Ascending aorta (tissue), 2 donors: Measurements from ENCODE around the gene CTDSPL. TPM values are rescaled to one million over a fixed set of nuclear protein-coding genes. Genes with fewer than 3 reads are reported as not detected.
A peak's percentile ranks its signal among the peaks of the same experiment; 100 is the strongest.

Source experiments
- DNase-seq, 2 donors: peaks; one replicate each; pipeline ENCODE4 v3.0.0-alpha.2; 2019; ENCODE audit warnings: low spot score in 2 of 2
- H3K27ac ChIP-seq, 2 donors: fragments of 200-600 bp; sonication (generic); one replicate each; pipeline ENCODE4 v1.5.1; 2016 to 2017; ENCODE audit warnings: mild to moderate bottlenecking in 1 of 2
- H3K27me3 ChIP-seq: fragments of 200-600 bp; sonication (generic); one replicate; pipeline ENCODE4 v1.5.1; 2017
- H3K36me3 ChIP-seq, 2 donors: fragments of 200-600 bp; sonication (generic); one replicate each; pipeline ENCODE4 v1.5.1; 2016
- H3K4me1 ChIP-seq, 2 donors: fragments of 200-600 bp; sonication (generic); one replicate each; pipeline ENCODE4 v1.5.1; 2016 to 2017; ENCODE audit warnings: mild to moderate bottlenecking in 1 of 2
- H3K4me3 ChIP-seq, 2 donors: fragments of 200-600 bp; sonication (generic); one replicate each; pipeline ENCODE4 v1.5.1; 2016 to 2017; ENCODE audit warnings: mild to moderate bottlenecking in 1 of 2
- H3K9me3 ChIP-seq, 2 donors: fragments of 200-600 bp; sonication (generic); one replicate each; pipeline ENCODE4 v1.5.1; 2016
- intact Hi-C: fragments of 100-400 bp; cut with DNase I; formaldehyde crosslinking; loops from one replicate; pipeline ENCODE4 v1.15.1; 2023
- total RNA-seq: library from RNA; depleted of rRNA; stranded (reverse); fragments of >200 nt; gene quantifications from one replicate; pipeline ENCODE4 v1.1.0, GENCODE V29; 2016
- TF ChIP-seq, protein P1 (sequence below), 3 experiments: fragments of 200-600 bp in 2 of 3; fragments of 450-650 bp in 1 of 3; sonication (generic) in 2 of 3; IDR thresholded peaks; one replicate each; pipeline ENCODE4 v1.5.1; 2016 to 2019; ENCODE audit warnings: antibody characterized with exemption in 3 of 3, mild to moderate bottlenecking in 1 of 3, moderate library complexity in 1 of 3

CTDSPL gene
- total RNA-seq, 1 donor from 2014 or later = 80.9 TPM

DNA sequence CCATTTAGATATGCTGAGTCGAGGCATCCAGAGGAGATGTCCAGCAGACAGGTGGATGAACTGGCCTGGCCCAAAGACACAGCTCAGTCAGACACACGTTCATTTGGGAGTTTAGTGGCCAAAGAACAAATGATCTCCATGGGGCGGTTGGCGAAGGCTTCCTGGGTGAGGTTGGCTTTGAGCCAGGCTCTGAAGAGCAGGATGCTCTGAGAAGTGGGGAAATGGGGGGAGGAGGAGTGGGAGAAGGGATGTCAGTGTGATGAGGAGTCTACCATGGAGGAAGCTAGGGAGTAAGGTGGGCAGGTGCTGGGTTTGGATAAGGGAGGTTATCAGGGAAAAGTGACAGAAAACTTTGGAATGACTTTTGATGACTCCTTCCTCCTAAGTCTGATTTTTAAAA is 81.4 kb downstream of the CTDSPL start:
- H3K36me3 ChIP-seq = no peaks in the 10 kb centered on the region
- intact Hi-C loops = no loop called here
- TF ChIP-seq, protein P1, sequence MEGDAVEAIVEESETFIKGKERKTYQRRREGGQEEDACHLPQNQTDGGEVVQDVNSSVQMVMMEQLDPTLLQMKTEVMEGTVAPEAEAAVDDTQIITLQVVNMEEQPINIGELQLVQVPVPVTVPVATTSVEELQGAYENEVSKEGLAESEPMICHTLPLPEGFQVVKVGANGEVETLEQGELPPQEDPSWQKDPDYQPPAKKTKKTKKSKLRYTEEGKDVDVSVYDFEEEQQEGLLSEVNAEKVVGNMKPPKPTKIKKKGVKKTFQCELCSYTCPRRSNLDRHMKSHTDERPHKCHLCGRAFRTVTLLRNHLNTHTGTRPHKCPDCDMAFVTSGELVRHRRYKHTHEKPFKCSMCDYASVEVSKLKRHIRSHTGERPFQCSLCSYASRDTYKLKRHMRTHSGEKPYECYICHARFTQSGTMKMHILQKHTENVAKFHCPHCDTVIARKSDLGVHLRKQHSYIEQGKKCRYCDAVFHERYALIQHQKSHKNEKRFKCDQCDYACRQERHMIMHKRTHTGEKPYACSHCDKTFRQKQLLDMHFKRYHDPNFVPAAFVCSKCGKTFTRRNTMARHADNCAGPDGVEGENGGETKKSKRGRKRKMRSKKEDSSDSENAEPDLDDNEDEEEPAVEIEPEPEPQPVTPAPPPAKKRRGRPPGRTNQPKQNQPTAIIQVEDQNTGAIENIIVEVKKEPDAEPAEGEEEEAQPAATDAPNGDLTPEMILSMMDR (IDR thresholded peaks at IDR 0.05) = no peak
- peaks cover 13 to 38% of the 10 kb centered on the region in 2 donors for H3K4me1 ChIP-seq
- DNase-seq = no peak
- no peak overlapping the region for H3K27ac ChIP-seq
- no peaks in the 10 kb centered on the region for H3K27me3 ChIP-seq
- H3K9me3 ChIP-seq = no peaks in the 10 kb centered on the region
- H3K4me3 ChIP-seq = no peak overlapping the region

DNA sequence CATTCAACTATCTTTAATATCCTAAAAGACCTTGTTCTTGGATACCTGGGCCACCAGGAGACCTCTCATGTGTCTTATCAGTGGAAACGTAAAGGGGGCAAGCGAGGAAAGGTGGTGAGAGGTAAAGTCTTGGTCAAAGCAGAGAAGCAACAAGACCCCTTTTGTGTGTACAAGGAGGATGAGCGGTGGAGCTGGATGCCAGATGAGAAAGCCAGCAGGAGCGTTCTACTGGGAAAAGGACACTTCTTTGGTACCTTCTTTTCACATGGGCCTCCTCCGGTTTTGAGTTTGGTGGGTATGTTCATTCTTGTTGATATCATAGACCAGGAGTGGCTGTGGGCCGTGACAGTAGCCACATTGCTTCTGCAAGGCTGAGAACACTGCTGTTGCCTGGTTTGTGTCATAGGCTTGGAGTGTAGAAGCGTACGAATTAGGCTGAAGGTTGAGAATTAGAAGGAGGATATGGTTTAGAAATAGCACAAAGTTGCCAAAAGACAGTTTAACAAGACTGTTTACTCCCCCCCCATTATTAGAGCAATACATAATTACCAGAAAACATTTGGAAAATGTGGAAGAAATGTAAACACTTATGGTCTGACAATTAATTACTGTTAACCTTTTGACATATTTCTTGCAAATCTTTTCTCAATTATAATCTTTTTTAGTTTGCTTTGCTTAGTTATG is 82.1 kb downstream of the CTDSPL start:
- H3K4me1 ChIP-seq = peaks cover 13 to 34% of the 10 kb centered on the region in 2 donors
- intact Hi-C loops = no loop called here

DNA sequence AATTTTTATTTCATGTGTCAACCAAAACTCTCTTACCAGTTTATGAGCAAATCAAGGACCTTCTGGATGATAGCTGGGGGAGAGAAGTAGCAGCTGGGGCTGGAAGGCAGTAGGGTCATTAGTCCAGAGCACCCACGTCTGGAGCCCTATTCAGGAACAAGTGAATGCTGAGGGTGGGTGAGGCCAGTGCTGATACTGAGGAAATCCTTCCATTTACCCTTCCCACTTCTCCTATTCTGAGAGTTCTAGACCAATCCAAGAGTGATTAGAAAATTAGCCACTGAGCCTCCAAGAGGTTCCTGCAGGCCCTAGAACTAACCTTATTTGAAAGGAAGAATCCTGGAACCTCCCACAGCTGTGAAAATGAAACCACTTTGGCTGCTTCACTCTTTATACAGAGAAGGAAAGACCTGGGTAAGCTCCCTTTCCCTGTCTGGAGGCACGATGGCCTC is 82.7 kb downstream of the CTDSPL start:
- H3K4me1 ChIP-seq = peaks cover 13 to 32% of the 10 kb centered on the region in 2 donors
- peak overlapping the region in 1 of 2 donors; percentile 5 for H3K4me3 ChIP-seq
- peak overlapping the region; percentile 15 to 61 for H3K27ac ChIP-seq

More for the DNA sequence above, 82.1 kb downstream of the CTDSPL start:
- TF ChIP-seq, protein P1 (IDR thresholded peaks at IDR 0.05) = no peak
- DNase-seq = no peak
- Histone ChIP-seq H3K9me3 (no peaks in the 10 kb centered on the region), H3K36me3 (no peaks in the 10 kb centered on the region), H3K27ac (peak overlapping the region in 1 of 2 donors; percentile 15), H3K27me3 (no peaks in the 10 kb centered on the region), H3K4me3 (no peak overlapping the region)

DNA sequence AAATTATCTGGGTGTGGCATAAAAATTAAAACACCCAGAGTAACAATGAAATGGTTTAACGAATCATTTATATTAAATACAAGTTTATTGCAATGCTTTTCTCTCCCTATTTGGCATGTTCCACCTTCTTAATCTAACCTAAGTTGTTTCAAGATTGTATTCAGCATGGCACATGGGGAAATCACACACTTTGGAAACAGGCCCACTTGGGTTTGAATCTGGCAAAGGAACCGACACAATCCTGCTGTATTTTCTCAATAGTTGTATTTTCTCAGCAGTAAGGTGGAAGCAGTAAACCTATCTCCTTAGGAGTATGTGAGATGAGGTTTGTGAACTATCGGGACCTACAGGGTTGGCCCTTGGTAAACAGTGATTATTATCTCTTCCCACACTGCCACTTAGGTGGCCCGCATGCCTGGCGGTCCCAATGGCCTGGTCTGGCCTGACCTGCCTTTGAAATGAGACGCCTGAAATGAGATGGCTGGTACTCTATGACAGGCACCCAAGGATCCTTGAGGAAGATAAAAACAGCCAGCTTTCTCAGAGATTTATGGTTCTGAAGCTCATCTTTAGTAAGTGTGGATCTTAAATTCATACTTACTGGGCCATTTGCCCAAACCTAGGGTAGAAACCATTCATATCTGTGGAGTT is 83.6 kb downstream of the CTDSPL start:
- H3K4me1 ChIP-seq = peaks cover 15 to 40% of the 10 kb centered on the region in 2 donors
- peak overlapping the region in 1 of 2 donors; percentile 12 for H3K4me3 ChIP-seq
- H3K36me3 ChIP-seq = no peaks in the 10 kb centered on the region
- DNase-seq = no peak
- TF ChIP-seq, protein P1 (IDR thresholded peaks at IDR 0.05) = no peak
- H3K27me3 ChIP-seq = no peaks in the 10 kb centered on the region
- intact Hi-C loops = no loop called here
- peak overlapping the region; percentile 61 to 68 for H3K27ac ChIP-seq
- no peaks in the 10 kb centered on the region for H3K9me3 ChIP-seq

More for the DNA sequence above, 82.7 kb downstream of the CTDSPL start:
- Histone ChIP-seq H3K9me3 (no peaks in the 10 kb centered on the region), H3K27me3 (no peaks in the 10 kb centered on the region), H3K36me3 (no peaks in the 10 kb centered on the region)
- intact Hi-C loops = no loop called here
- TF ChIP-seq, protein P1 (IDR thresholded peaks at IDR 0.05) = no peak
- DNase-seq = no peak

DNA sequence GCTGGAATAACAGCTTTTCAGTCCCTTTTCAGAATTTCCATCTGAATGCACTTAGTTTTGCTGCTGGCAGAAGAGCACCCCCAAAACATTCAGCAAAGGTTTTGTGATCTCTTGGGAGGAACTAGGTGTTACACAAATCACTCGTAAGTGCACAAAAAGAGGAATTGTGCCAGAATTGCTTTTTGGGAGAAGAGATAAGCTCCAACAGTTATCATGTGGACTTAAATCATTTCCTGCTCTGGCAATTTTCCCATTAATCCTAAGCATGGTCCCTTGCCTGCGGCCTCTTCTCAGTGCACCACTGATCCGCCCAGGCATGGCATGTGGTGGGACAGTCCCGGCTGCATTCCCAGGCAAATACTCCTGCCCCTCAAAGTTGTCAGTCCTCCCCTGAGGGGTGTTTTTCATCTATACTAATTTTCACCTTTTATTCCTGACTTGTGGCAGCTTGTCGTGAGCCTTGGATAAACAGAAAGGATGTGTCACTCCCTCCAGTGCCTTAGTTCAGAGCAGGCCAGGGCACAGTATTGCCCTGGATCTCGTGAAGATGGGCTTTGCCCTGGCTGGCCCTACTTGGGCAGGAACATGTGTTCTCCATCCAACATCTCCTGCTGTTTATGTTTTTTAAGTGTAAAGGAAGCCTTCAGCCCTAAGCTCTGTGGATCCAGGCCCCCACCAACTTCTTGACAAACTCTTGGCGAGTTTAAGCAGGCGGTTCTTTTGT is 84.3 kb downstream of the CTDSPL start:
- no peak for DNase-seq
- H3K36me3 ChIP-seq = no peaks in the 10 kb centered on the region
- TF ChIP-seq, protein P1 (IDR thresholded peaks at IDR 0.05) = no peak
- intact Hi-C loops = no loop called here
- peak overlapping the region in 1 of 2 donors; percentile 12 for H3K4me3 ChIP-seq
- H3K4me1 ChIP-seq = peaks cover 15 to 40% of the 10 kb centered on the region in 2 donors
- H3K27me3 ChIP-seq = no peaks in the 10 kb centered on the region
- no peaks in the 10 kb centered on the region for H3K9me3 ChIP-seq
- peak overlapping the region; percentile 61 to 68 for H3K27ac ChIP-seq
